ENCODE data around the gene SCNN1B. TPM values are rescaled to one million over a fixed set of nuclear protein-coding genes. Genes with fewer than 3 reads are reported as not detected.

The SCNN1B gene
- total and polyA plus RNA-seq, 11 donors = 0.15 to 1.1 (median 0.34) TPM; not detected in 6

GRCh38 chr16:23423496-23424049, 121.5 kb downstream of the SCNN1B start:
- H3K27me3 ChIP-seq = no peaks in the 10 kb centered on the region
- H3K4me1 ChIP-seq = peaks cover 0 to 13% (median 5%) of the 10 kb centered on the region in 12 donors
- no peaks in the 10 kb centered on the region for H3K9me3 ChIP-seq
- WGBS, 4 donors = 40 to 49% (median 43%) methylated on average over 11 of the region's 11 CpGs
- DNase-seq (peak in 4 of 5 donors; percentile 72 to 80 (median 76)), ATAC-seq (peak; percentile 94 to 98 (median 96))
- intact Hi-C loops (cut with DNase I) = loop anchor here in 1 of 10 donors (10.0 kb wide), 1 partner anchor 349 kb away; no protein-coding TSS in a partner anchor
- TF ChIP-seq CTCF (IDR thresholded peaks at IDR 0.05) (no peak), POLR2A (IDR thresholded peaks at IDR 0.05) (no peak)
- H3K27ac ChIP-seq = peak overlapping the region; percentile 71 to 93 (median 79)
- H3K36me3 ChIP-seq = peaks cover 0 to 56% (median 29%) of the 10 kb centered on the region in 9 donors
- H3K4me3 ChIP-seq = no peak overlapping the region

GRCh38 chr16:23424292-23424958, 122.3 kb downstream of the SCNN1B start:
- Histone ChIP-seq H3K27me3 (no peaks in the 10 kb centered on the region), H3K27ac (peak overlapping the region; percentile 71 to 93 (median 79)), H3K4me1 (peaks cover 0 to 13% (median 5%) of the 10 kb centered on the region in 12 donors), H3K4me3 (no peak overlapping the region), H3K36me3 (peaks cover 0 to 59% (median 33%) of the 10 kb centered on the region in 9 donors), H3K9me3 (no peaks in the 10 kb centered on the region)
- ATAC-seq (no peak), DNase-seq (no peak)
- no peak for TF ChIP-seq CTCF (IDR thresholded peaks at IDR 0.05)
- no peak for TF ChIP-seq POLR2A (IDR thresholded peaks at IDR 0.05)
- WGBS, 4 donors = 93 to 97% (median 94%) methylated on average over 12 to 14 of the region's 14 CpGs
- intact Hi-C loops (cut with DNase I) = loop anchor here in 1 of 10 donors (10.0 kb wide), 1 partner anchor 350 kb away; no protein-coding TSS in a partner anchor

- peaks cover 0 to 87% (median 72%) of the 10 kb centered on the region in 9 donors for H3K36me3 ChIP-seq
- no peak overlapping the region for H3K4me3 ChIP-seq
- DNase-seq = no peak
- WGBS, 4 donors = 79 to 83% (median 80%) methylated on average over 2 of the region's 2 CpGs
- H3K4me1 ChIP-seq = peaks cover 0 to 9% (median 5%) of the 10 kb centered on the region in 12 donors
- intact Hi-C loops (cut with DNase I) = loop anchor here in 1 of 10 donors (10.0 kb wide), 1 partner anchor 354 kb away; no protein-coding TSS in a partner anchor
- H3K27me3 ChIP-seq = no peaks in the 10 kb centered on the region
- no peak overlapping the region for H3K27ac ChIP-seq
- no peak for ATAC-seq
- no peaks in the 10 kb centered on the region for H3K9me3 ChIP-seq
- TF ChIP-seq POLR2A (IDR thresholded peaks at IDR 0.05) (no peak), CTCF (IDR thresholded peaks at IDR 0.05) (no peak)
Measured at GRCh38 chr16:23428351-23428750, 126.2 kb downstream of the SCNN1B start.

Other genes with a start within 250 kb of the SCNN1B start
- gene USP31, start 152.8 kb upstream of the SCNN1B start, total RNA-seq = 10 to 100 TPM; 19.1 to 49.9 (median 23.8) TPM
- gene USP31, start 152.8 kb upstream of the SCNN1B start, polyA plus RNA-seq = 10 to 100 TPM in 1 of 2 donors, 1 to 10 TPM in 1; 9.2 to 48.2 TPM
- under 1 TPM in 3 of 9 donors, not detected in 6; 0.08 to 0.20 (median 0.16) TPM for gene SCNN1G, start 119.6 kb upstream of the SCNN1B start, total RNA-seq
- under 1 TPM in 1 of 2 donors, not detected in 1; 0.03 TPM for gene SCNN1G, start 119.6 kb upstream of the SCNN1B start, polyA plus RNA-seq
- gene COG7, start 150.9 kb downstream of the SCNN1B start, total RNA-seq = 10 to 100 TPM in 7 of 9 donors, 1 to 10 TPM in 2; 7.8 to 16.8 (median 12.2) TPM
- gene COG7, start 150.9 kb downstream of the SCNN1B start, polyA plus RNA-seq = 10 to 100 TPM; 11.1 to 12.4 TPM
- gene GGA2, start 208.2 kb downstream of the SCNN1B start, total RNA-seq = 10 to 100 TPM; 30.8 to 73.8 (median 47.5) TPM
- gene GGA2, start 208.2 kb downstream of the SCNN1B start, polyA plus RNA-seq = 10 to 100 TPM; 17.9 to 20.0 TPM